Stimulated activated CD4-positive, alpha-beta T cell treated with anti-CD3 and anti-CD28 coated beads, Interleukin-1b, Interleukin-23, amount 100 ng/mL, for 24 hours (primary cell): ENCODE data around the gene PLCD1.
"Not testable (repeated sequence)": the region's sequence is repeated elsewhere in the genome, so short reads cannot be mapped to it uniquely, and the experiment has no call there.

ENCODE experiments used
- DNase-seq, 4 experiments: peaks; one replicate each; pipeline ENCODE4 v3.0.0-alpha.2; 2020; ENCODE audit warnings: low read depth in 4 of 4, low spot score in 1 of 4

Gene PLCD1

DNA sequence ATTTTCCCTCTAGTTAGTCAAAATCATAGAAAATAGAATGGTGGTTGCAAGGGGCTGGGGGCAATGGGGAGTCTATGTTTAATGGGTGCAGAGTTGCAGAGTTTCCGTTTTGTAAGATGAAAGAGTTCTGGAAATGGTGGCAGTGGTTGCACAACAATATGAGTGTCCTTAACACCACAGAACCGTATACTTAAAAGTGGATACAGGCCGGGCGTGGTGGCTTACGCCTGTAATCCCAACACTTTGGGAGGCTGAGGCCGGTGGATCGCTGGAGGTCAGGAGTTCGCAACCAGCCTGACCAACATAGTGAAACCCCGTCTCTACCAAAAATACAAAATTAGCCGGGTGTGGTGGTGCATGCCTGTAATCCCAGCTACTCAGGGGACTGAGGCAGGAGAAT, 41.1 kb downstream of the PLCD1 start:
- not testable (repeated sequence) for DNase-seq

- no peak for DNase-seq
These were observed 41.7 kb downstream of the PLCD1 start for GRCh38 chr3:37987751-37988179.

- no peak for DNase-seq
These were observed 42.1 kb downstream of the PLCD1 start for GRCh38 chr3:37987315-37987697.

DNA sequence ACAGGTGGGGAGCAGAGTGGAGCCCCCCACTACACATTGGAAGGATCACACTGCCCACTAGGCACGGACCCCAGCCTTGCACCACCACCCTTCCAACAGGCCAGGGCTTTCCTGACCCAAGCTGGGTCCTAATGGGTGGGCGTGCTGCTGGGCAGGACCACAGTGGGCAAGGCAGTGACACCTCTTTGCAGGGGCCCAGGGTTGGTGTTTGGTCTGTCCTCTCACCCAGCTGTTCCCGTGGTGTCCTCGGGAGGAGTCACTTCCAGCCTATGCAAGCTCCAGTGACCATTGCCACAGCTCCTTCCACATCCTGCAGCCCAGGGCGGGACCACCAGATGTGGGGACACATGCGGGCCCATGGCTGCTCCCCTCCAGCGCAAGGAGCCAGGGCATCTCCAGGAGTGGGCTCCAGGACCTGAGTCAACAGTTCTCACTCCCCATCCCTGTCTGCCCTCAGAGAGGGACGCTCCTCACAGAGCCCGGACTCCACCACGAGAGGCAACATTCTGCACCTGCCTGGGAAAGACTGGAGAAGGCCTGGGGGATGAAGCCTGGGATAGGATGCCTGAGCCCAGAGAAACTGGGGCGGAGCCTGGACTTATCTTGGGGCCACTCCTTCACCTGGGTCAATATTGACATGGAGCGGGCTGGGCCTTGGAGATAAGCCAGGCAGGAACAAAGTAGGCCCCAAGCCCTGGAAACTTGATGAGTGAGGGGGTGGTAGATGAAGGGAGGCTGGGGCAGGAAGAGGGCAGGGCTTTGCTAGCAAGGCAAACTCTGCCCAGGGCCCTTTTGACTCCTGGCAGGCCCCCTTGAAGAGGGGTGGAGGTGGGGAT, 42.7 kb downstream of the PLCD1 start:
- DNase-seq, result no peak

DNA sequence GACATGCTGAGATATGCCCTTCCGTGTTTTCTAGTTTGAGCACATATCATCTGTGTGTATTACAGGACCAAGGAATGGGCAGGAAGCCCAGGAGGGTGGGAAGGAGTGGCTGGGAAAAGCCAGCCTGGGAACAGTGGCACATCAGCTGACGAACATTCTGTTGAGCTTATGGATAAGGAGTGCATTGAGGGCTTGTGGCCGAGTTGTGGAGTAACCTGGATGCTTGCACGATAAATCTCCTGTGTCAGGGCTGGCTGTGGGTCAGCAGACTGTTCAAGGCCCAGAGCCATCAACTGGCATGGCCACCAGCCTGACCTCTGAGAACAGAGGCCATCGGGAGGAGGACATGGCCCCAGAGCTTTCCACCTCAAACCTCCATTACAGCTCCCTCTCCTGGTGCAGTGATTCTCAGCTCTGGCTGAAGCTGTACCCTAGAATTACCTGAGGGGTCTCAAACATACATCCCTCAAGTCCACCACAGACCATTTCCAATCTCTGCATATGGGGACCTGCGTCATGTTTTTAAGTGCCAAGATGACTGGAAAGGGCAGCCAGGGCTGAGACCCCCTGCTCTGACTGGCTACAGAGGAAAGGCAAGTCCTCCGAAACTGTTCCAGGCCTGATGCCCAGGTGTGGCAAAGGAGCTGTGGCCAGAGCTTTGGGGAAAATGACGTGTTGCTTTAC, 43.7 kb downstream of the PLCD1 start:
- DNase-seq, result no peak

DNA sequence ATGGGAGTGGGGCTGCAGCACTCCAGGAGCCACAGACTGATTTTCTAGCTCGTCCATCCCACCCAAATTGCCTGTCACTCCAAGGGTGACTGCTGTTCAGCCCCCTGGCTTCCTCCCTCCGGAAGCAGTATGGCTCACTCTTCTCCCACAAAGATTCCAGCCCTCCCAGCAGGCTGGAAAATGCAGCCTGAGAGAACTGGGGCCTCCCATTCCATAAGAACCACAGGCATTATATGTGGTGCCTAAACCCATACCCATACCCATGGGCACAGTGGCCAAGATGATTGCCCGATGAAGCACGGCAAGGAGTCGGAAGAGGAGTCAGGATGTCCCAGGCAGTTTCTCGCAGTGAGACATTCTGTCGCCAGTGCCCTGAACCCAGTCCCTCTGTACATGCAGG, 44.8 kb downstream of the PLCD1 start:
- DNase-seq, result no peak

- DNase-seq, result no peak
These were observed 45.4 kb downstream of the PLCD1 start for GRCh38 chr3:37984051-37984450.

DNA sequence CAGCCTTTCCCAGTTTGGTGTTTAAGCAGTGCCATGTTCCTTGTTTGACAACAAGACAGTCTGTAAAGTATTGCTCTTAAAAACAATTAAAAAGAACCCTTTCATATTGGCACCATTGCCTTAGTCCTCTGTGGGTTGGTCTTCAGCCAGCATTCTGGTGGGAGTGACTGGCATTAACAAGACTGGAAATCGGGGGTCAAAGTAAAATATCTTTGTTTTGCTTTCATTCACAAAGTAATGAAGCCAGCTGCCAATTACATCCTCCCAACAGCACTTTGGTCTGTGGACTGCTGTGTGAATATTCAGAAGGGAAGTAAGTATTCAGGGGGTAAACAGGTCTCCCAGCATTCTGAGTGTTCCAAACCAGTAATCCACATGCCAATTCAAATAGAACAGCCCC, 47.1 kb downstream of the PLCD1 start:
- no peak for DNase-seq

GRCh38 chr3:37981348-37981664, 48.1 kb downstream of the PLCD1 start:
- DNase-seq, result no peak

- no peak for DNase-seq
These were observed 48.7 kb downstream of the PLCD1 start for GRCh38 chr3:37980462-37981347.

- DNase-seq, result no peak
These were observed 49.6 kb downstream of the PLCD1 start for GRCh38 chr3:37979541-37980461.

- DNase-seq, result peak; percentile 42 to 48 (median 46)
These were observed 55.0 kb downstream of the PLCD1 start for GRCh38 chr3:37974121-37975083.

DNA sequence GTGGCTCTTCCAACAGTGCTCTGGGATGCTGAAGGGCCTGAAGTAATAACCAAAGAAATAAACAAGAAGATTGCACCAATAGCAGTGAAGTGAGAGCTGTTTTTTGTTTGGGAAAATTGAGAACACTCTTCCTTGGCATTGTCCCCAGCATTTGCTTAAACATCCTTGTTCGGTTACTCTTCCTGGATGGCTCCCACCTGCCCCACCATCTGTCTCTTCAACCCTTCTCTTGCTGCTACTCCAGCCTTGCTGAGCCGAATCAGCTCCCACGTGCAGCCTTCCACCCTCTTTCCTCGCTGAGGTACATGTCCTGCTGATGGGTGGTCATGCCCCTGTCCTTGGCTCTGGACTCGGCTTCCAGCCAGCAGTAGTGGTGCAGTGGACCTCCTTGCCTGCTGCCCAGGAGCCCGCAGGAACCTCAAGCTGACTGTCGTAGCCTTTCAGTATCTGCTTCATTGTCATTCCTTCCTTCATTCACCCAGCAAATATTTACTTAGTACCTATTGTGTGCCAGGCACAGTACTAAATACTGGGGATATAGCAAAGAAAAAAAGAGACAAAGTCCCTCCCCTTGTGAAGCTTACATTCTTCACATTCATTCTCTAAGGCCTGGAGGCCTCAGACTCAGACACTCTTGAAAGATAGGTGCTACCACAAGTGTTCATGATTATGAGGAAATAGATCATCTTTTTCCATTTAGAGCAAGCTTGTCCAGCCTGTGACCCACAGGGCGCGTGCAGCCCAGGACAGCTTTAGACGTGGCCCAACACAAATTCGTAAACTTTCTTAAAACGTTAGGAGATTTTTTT, 56.0 kb downstream of the PLCD1 start:
- no peak for DNase-seq

GRCh38 chr3:37972056-37972455, 57.4 kb downstream of the PLCD1 start:
- DNase-seq, result not testable (repeated sequence)

DNA sequence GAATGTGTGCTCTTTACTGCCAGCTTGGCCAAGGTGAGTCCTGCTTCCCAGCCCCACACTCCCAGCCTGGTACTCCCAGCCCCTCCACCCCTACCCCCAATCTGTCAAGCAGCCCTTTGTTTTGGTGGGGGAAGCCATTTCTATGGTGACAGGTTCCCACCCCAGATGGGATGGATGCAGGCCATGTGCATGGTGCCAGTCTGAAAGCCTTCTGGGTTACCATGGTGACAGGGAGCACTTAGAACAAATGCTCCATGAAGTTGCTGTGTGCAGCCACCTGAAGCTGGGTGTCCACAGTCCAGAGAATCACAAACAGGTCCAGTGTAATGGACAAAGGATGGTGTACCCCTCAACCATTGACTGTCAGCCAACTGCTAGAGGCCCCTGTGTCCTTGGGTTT, 58.0 kb downstream of the PLCD1 start:
- DNase-seq, result no peak

DNA sequence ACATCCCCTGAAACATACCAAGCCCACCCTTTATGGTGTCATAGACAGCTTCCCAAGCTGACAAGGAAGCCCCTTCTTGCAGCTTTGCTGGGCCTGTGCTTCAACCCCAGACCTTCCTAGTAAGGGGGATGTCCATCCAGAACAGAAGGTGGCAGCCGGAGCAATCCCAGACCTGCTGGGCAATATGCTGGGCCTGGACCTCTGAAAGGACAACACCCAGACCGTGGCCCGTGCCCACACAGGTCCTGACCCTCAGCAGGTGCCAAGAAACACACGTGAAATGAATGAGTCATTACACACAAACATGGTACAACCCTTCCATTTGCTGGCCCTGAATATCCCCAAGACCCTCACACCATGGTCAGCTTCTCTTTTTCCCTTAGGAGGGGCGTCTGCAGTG, 58.6 kb downstream of the PLCD1 start:
- no peak for DNase-seq

GRCh38 chr3:37969596-37970100, 59.8 kb downstream of the PLCD1 start:
- no peak for DNase-seq

GRCh38 chr3:37968813-37969595, 60.4 kb downstream of the PLCD1 start:
- DNase-seq, result no peak
